Measurements from ENCODE around the gene DLGAP1. TPM values are rescaled to one million over a fixed set of nuclear protein-coding genes. Genes with fewer than 3 reads are reported as not detected.
"Not testable (repeated sequence)": the region's sequence is repeated elsewhere in the genome, so short reads cannot be mapped to it uniquely, and the experiment has no call there.

DLGAP1 gene
- polyA plus RNA-seq, 1 donor, result 1.5 TPM

DNA sequence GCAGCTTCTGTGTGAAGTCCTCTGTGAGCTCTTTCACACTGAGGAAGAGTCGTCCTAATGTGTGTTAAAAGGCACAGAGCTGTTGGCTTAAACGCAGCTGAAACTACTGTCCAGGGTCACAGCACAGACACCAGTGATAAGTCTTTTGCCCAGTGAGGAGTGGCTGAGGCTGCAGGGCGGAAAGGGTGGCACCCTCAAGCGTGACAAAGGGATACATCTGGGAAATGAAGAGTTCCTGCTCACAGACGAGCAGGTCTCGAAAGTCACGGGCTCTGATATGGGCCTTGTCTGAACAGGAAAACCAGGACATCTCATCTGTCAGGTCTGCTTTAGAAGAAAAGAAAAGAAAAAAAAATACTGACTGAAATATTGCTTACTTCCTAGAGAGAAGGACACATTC, 968.6 kb downstream of the DLGAP1 start:
- DNase-seq, result no peak

DNA sequence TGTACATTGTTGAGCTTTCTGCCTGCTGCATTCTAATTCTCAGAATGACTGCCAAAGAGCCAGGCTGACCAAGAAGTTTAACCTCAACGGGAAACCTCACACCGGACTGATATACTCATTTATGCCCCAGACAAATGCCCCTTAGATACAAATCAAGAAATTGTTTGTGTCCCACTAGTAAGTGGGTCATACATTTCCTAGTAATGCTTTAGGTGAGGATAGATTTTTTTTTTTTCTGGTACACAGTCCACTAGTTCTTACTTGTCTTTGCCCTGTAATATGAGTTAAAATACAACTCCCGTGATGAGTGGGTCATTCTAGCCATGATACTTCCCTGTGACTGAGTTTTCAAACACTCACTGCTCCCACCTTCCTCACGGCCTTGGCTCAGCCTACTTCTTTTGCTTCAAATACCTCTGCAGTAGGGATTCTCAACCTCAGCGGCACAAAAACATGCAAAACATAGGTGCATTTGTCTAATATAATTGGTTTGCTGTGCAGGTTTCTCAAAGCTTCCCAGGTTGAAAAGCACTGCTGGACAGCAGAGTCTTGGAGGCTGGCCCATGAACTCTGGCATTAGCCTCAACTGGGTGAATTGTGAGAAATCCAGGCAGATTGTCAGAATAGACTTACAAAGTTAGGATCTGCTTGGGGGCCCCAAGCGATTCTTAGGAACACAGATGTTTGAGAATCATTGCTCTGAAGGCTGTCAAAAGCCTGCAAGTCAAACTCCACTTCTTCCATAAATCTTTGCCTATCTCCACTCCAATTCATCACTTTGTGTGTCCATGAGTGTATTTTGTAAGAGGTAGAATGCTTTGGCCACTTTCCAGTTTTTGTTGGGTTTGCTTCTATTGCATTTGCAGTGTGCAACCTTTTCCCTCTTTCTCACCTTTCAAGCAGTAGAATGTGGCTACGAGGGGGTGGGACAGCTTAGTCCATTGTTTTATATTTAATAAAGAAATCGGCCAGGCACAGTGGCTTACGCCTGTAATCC, 969.7 kb downstream of the DLGAP1 start:
- DNase-seq, result no peak

DNA sequence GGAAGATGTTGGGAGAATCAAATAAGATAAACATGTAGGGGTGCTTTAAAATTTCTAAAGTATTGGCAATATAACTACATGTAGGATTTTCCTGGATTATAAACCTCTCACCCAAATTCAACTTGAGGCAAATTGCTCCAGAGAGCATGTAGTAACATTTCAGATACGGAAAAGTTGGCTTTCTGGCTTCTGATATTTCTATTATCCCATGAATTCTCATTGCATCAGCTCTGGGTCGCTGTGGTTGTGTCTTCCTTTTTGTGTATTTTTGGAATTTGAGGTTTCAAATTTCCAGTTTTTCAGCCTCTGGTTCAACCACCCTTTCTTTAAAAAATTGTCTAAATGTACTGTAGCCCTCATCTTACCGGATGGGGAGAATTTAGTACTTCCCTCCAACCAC, 972.8 kb downstream of the DLGAP1 start:
- DNase-seq, result no peak

DNA sequence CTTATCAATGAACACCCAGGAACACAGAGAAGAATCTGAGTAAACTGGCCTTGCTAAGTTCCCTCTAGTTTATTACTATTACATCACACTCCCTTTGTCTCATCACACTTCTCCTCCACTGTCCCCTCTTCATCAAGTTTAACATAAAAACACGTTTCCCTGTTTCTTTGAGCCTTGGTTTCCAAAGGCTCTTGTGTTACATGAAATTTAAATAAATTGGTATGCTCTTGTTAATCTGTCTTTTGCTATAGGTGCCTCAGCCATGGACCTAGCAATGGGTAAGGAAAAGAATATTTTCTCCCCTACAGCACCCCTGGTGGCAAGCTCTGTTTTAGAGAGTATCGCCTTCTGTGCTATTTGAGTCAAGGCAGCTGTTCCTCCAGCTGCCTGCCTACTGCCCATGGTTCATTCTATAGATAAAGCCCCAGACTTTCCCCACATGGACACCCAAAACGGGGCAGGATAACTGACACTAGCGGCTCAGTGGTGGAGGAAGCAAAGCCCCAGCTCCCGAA, 973.4 kb downstream of the DLGAP1 start:
- peak; percentile 36 for DNase-seq

DNA sequence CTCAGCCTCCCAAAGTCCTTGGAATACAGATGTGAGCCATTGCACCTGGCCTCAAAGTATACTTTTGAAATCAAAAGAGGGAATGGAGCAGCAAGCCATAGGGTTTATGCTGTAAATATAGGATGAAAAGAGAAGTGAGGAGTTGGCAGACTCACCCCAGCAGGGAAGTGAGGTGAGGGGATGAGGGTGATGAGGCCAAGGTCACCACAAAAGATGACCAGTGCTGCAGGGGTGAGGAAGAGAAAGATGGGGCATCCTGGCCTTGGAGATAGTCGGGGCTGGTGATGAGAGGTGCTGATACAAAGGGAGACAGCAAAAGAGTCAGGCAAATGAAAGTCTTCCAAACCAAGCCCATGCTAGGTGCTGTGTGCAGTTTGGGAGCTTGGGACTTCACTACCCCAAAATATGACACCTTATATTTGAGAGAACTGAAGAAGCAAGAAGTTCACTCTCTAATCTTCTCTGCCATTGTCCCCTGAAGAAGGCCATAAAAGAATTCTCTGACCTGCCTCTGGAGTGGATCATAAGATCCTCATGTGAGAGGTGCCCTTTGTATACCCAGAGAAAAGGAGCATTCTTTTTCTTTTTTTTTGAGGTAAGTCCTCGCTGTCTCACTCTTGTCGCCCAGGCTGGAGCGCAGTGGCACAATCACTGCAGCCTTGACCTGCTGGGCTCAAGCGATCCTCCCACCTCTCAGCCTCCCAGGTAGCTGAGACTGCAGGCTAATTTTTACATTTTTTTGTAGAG, 974.1 kb downstream of the DLGAP1 start:
- no peak for DNase-seq

DNA sequence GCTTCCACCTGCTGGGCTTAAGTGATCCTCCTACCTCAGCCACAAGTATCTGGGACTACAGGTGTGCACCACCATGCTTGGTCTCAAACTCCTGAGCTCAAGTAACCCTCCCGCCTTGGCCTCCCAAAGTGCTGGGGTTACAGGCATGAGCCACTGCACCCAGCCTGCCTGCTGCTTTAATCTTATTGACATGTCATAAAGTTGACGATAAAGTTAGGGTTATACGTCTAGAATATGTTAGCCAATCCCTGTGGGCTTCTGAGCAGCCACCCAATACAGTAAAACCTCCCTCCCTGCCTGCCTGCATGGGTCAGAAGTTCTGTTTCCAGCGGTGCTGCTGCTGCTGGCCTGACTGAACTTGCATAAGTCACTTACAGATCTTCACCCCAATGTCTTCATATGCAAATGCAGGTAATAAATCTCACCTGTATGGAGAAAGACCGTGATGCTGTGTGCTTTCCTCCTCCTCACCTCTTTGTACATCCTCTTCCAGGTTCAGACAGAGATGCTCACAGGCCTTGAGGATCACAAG, 975.1 kb downstream of the DLGAP1 start:
- DNase-seq, result no peak

DNA sequence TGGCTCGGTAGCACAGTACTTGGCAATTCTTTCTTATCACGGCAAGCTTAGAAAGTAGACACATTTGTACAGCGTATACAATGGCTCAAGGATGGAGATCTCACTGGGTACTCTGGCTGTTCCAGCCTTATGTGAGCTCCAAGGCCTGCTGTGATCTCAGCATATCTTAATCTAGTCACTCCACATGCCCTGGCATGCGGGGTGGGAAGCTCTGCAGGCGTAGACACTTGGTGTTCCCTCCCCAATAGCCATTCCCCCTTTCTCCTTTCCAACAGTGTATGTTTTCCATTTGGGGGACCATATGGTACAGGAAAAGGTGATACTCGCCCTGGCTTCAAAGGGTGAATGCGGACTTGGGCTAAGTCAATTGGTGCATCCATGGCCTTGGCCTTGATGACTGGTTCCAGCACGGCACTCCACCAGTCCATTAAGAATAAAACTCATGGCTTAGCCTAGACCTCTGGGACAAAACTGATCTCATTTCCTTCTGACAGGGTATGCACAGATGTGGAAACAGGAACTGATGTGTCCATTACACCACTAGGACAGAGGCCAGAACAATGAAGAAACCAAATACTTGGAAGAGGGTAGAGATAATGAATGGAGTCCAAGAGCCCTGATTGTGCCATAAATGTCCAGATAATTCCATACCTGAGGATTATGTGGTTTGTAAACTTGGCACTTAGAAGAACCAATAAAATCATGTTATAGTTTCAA, 976.7 kb downstream of the DLGAP1 start:
- no peak for DNase-seq

DNA sequence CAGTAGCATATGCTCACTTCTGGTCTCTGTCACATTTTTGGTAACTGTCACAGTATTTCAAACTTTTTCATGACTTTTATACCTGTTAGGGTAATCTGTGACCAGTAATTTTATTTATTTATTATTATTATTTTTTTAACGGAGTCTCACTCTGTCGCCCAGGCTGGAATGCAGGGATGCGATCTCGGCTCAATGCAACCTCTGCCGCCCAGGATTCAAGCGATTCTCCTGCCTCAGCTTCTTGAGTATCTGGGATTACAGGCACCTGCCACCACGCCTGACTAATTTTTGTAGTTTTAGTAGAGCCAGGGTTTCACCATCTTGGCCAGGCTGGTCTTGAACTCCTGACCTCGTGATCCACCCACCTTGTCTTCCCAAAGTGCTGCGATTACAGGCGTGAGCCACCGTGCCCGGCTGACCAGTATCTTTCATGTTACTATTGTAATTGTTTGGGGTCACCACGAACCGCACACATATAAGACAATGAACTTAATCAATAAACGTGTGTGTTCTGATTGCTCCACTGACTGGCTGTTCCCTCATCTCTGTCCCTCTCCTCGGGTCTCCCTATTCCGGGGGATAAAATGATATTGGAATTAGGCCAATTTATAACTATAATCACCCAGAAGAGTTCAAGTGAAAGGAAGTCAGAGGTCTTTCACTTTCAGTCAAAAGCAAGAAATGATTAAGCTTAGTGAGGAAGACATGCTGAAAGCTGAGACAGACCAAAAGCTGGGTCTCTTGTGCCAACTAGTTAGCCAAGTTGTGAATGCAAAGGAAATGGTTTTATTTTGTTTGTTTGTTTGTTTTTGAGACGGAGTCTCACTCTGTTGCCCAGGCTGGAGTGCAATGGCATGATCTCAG, 982.2 kb downstream of the DLGAP1 start:
- DNase-seq, result no peak

DNA sequence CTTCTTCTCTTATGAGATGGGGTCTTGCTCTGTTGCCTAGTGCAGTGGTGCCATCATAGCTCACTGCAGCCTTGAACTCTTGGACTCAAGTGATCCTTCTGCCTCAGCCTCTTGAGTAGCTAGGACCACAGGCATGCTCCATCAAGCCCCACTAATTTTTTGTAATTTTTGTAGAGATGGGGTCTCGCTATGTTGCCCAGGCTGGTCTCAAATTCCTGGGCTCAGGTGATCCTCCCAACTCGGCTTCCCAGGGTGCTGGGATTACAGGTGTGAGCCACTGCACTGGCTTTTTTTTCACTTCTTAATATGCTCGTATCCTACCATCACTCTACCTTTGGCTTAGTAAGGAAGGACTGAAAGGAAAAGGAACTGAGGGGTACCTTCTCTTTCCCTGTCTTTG, 983.0 kb downstream of the DLGAP1 start:
- not testable (repeated sequence) for DNase-seq

DNA sequence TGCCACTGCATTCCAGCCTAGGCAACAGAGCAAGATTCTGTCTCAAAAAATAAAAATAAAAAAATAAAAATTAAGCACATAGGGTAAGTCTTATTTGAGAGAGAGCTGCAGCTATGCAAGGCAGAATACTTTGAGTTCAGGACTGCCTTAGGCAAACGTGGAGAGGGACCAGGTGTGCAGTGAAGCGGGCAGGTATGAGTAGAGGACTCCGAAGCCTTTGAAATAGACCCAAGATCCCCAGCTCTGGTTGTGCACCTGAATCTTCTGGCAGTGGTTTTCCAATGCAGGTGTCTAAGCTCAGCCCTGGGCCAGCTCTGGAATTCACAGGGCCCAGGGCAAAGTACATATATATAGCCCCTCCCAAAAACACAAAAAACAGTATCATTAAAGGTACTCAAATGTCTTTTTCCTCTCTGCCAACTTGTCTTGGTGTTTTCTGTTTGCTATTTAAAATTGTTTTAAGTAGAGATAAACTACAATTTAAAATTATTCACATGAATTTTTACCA, 983.9 kb downstream of the DLGAP1 start:
- DNase-seq, result no peak

DNA sequence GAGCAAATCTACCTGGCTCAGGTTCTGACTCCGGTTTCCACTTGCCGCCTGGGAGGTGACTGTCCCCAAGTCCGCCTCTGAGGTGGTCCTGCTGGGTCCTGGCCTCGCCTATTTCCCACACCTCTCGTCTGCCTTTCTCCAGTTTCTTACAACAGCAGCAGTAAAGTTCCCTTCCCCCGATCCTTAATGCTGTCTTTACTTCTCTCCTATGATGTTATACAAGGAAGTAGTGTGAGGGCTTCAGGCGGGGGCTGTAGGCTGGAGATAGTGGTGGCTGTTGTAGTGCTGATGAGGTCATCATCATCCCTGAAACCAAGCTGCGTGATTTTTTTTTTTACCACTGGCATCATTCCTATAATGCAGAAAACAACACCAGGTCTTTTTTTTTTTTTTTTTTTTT, 986.3 kb downstream of the DLGAP1 start:
- no peak for DNase-seq

DNA sequence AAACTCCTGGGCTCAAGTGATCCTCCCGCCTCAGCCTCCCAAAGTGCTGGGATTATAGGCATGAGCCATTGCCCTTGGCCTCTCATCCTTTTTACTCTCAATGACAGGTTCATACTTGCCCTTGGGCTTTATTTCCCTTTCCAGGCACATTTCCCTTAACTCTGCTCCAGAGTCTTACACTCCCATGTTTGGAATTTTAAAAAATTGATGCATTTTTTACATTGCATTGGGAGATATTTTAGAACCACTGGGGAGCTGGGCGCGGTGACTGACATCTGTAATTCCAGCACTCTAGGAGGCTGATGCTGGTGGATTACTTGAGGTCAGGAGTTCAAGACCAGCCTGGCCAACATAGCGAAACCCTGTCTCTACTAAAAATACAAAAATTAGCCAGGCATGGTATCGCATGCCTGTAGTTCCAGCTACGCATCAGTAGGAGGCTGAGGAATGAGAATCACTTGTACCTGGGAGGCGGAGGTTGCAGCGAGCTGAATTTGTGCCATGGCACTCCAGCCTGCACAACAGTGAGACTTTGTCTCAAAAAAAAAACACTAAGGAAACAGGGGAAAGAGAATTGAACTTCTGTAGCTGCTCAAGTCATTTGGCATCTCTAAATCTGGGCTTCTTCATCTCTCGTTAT, 986.9 kb downstream of the DLGAP1 start:
- DNase-seq, result no peak

DNA sequence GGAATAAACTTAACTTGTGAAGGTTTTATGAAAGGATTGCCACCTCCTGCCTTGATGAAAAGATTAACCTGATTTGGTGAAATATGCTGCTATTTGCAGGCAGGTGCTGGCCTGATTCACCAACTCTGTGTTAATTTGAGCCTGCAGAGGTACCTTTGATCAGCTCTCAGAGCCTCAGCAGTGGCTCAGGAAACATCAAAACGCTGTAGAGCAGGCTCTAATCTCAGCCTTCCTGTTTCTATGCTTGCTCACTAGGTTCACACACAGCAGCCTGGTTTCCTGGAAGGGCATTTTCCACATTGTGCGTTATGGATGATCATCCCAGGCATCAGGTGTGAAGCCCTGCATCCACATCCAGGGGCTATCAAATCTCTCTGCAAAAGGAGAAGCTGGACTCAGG, 988.2 kb downstream of the DLGAP1 start:
- DNase-seq, result no peak

DNA sequence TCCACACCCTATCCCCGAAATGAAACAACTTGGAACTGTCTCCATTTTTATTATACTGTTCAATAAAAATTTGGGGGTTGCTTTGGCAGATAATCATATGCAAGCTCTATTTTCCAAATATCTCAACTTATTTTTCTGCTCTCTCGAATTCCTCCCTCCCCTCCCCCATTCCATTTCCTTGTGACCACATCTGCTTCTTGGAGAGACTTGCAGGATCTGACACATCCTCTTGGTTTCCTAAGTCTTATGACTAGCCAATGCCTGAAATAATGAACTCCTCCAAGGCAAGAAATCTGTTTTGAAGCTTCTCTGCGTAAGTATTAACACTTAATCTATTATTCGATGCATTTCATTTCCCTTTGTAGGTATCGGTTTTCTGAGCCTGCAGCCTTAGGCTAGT, 989.1 kb downstream of the DLGAP1 start:
- DNase-seq, result peak; percentile 47

DNA sequence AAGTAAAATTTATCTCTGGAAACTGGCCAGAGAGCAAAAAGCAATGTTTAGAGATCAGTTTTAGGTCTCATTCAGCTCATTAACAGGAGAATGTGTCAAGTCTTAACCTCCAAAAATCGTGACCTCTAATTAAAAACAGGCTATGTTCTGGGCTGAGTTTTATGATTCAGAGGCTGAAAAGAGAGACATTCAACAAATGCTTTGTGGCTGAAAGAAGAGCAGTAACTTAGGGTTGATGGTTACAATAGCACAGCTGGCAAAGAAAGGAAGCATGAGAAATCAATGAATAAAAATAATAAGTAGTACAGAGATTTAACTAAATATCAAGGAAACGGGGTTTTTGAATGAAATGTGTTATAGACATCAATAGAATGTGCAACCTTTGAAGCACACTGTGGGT, 992.1 kb downstream of the DLGAP1 start:
- no peak for DNase-seq

DNA sequence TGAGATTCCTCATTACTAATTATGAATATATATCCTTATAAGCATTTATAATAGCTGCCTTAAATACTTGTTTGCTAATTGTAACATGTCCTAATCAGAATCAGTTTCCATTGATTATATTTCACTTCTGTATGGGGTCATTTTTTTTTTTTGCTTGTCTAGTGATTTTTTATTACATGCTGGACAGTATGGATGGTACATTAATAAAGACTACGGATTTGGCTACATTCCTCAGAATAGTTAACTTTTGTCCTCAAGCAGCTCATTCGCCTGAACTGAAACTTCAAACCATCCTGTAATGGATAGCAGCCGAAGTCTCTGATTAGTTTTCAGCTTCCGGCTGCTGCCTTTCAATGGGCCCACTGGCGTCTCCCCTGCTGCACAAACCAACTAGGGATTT, 993.4 kb downstream of the DLGAP1 start:
- no peak for DNase-seq

DNA sequence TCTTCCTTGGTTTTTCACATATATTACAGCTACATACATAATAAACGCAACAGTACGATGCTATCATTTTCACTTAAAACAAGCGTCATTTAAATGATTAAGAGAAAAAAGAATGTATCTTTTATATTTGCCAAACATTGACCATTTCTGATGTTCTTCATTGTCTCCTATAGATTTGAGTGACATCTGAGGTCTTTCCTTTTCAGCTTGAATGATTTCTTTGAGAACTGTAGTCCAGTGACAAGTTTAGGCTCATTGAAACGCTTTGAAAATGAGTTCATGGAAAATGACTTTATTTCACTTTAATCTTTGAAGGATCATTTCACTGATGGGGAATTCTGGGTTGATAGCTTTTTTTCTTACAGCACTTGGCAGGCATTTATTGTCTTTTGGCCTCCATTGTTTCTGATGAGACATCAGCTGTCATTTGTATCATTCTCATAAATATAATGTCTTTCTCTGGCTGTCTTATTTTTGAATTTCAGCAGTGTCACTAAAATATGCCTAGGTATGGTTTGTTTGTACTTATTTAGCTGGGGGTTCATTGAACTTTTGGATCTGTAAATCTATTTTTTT, 994.2 kb downstream of the DLGAP1 start:
- DNase-seq, result no peak

DNA sequence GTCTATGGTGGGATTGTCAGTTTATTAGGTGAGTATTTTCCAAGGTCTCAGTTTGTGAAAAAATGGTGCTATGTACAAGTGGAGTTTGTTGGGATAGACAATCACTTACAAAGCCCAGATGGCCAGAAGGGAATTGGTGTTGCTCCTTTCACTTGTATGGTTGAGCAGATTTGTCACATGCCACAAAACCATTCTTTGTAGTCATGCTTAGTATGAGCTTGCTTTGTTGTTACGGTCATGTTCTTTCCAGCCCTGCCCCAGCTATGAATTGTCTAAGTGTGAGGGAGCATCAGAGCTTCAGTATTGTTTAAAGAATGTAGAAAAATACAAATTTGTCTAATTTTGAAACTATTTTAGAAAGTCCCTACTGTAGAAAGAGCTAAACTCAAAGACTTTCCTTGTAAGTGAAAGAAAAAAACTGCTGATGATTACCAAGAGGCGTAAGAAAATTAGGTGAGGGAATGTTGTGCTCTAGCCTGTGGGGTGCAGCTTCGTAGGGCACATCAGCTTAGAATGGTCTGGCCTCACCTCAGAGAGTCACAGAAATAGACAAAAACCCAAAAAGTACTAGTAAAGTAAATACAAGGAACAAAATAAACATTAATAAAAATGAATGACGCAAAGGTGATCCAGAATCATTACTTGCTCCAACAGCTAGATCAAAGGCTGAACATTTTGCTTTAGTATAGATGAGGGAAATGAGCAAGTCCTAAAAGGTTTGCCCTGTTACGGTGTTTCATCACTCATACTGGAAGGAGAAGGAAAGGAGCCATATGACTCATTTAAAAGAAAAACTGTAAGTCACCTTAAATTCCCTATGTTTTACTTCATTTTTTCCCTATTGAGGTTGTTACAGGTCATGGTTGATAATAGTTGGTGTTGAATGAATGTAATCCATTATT, 995.9 kb downstream of the DLGAP1 start:
- DNase-seq, result no peak

DNA sequence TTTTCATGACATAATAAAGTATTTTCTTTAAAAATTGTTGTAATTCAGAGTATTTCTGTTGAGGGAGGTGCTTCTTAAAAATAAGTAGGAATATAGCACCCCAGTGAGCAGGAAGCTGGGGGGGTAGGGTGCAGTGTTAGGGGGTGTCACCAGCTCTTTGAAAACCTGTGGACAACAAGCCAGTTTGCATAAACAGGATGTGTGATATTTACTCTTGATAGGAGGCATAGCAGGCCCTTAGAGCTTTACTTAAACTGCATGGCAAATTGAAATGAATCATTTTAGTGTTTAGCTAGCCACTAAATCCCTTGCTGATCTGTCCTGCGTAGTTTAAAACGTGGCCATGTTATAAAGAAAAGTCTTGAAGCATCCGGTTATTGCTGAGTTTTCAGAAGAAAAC, 996.7 kb downstream of the DLGAP1 start:
- DNase-seq, result no peak
